RWPE2 (cell line): ENCODE results near the gene BFAR.
"Not testable (repeated sequence)": the region's sequence is repeated elsewhere in the genome, so short reads cannot be mapped to it uniquely, and the experiment has no call there.

Experiments
- ATAC-seq: fragments of 200-7000 bp; cut with Tn5 transposase; 3 replicates; pipeline ENCODE4 v1.9.1; 2021; ENCODE audit warnings: low read depth
- DNase-seq: peaks from one replicate; pipeline ENCODE4 v3.0.0-alpha.2; 2020; ENCODE audit warnings: low spot score
- H3K27ac ChIP-seq: fragments of 450-650 bp; 2 replicates; pipeline ENCODE4 v1.5.1; 2017; ENCODE audit warnings: mild to moderate bottlenecking; ENCODE audit not compliant: poor library complexity, severe bottlenecking
- H3K27me3 ChIP-seq: fragments of 250-450 bp; sonication (Bioruptor Pico); 2 replicates; pipeline ENCODE4 v1.5.1; 2021; ENCODE audit warnings: mild to moderate bottlenecking, moderate library complexity; ENCODE audit not compliant: insufficient read depth, poor library complexity, severe bottlenecking
- H3K36me3 ChIP-seq: fragments of 250-450 bp; sonication (Bioruptor Pico); 2 replicates; pipeline ENCODE4 v1.5.1; 2020; ENCODE audit warnings: low read depth, mild to moderate bottlenecking, moderate library complexity
- H3K4me1 ChIP-seq: fragments of 250-450 bp; sonication (Bioruptor Pico); 2 replicates; pipeline ENCODE4 v1.5.1; 2021; ENCODE audit warnings: mild to moderate bottlenecking, moderate library complexity; ENCODE audit not compliant: insufficient read depth, poor library complexity, severe bottlenecking
- H3K4me3 ChIP-seq: fragments of 250-450 bp; sonication (Bioruptor Pico); 2 replicates; pipeline ENCODE4 v1.5.1; 2021; ENCODE audit warnings: mild to moderate bottlenecking, moderate library complexity; ENCODE audit not compliant: severe bottlenecking
- H3K9me3 ChIP-seq: fragments of 250-450 bp; sonication (Bioruptor Pico); 2 replicates; pipeline ENCODE4 v1.5.1; 2021; ENCODE audit warnings: mild to moderate bottlenecking, moderate library complexity; ENCODE audit not compliant: severe bottlenecking
- TF ChIP-seq, protein P1 (sequence below): fragments of 450-650 bp; IDR thresholded peaks from one replicate; pipeline ENCODE4 v1.5.1; 2017; ENCODE audit warnings: mild to moderate bottlenecking, moderate library complexity; ENCODE audit not compliant: poor library complexity, severe bottlenecking

BFAR gene

DNA sequence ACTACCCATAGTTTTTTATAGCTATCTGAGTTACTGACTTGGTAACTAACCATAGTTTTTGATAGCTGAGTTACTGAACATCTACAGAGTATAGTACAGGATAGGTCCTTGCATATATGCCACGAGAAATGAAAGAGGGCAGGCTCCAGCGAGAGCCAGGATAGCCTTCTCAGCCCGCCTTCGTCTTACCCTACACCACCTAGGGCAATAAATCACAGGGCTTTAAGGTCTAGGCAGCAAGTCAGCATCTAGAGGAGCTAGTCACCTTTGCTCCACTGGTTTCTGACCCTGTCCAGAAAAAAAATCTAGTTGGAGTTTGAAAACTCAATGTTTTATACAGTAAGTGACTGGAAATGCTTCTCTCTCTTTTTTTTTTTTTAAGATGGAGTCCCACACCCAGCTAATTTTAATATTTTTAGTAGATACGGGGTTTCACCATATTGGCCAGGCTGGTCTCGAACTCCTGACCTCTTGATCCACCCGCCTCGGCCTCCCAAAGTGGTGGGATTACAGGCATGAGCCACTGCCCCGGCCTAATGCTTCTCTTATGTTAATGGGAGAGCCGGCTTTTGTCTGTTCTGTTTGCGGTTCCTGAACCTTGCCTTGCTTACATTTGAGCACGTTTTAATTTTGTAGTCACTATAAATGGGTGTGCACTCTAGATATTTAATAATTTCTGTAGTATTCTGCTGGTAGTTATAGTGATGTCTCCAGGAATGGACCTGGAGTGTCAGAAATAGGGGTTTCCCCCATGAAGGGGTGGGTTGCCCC lies 2.8 kb downstream of the BFAR start:
- peaks cover 26% of the 10 kb centered on the region for H3K4me1 ChIP-seq
- H3K27me3 ChIP-seq: no peaks in the 10 kb centered on the region
- peak overlapping the region; percentile 26 for H3K27ac ChIP-seq
- ATAC-seq (no peak), DNase-seq (no peak)
- no peaks in the 10 kb centered on the region for H3K9me3 ChIP-seq
- H3K4me3 ChIP-seq: no peak overlapping the region
- TF ChIP-seq, protein P1, sequence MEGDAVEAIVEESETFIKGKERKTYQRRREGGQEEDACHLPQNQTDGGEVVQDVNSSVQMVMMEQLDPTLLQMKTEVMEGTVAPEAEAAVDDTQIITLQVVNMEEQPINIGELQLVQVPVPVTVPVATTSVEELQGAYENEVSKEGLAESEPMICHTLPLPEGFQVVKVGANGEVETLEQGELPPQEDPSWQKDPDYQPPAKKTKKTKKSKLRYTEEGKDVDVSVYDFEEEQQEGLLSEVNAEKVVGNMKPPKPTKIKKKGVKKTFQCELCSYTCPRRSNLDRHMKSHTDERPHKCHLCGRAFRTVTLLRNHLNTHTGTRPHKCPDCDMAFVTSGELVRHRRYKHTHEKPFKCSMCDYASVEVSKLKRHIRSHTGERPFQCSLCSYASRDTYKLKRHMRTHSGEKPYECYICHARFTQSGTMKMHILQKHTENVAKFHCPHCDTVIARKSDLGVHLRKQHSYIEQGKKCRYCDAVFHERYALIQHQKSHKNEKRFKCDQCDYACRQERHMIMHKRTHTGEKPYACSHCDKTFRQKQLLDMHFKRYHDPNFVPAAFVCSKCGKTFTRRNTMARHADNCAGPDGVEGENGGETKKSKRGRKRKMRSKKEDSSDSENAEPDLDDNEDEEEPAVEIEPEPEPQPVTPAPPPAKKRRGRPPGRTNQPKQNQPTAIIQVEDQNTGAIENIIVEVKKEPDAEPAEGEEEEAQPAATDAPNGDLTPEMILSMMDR: no peak
- H3K36me3 ChIP-seq: peaks cover 48% of the 10 kb centered on the region

DNA sequence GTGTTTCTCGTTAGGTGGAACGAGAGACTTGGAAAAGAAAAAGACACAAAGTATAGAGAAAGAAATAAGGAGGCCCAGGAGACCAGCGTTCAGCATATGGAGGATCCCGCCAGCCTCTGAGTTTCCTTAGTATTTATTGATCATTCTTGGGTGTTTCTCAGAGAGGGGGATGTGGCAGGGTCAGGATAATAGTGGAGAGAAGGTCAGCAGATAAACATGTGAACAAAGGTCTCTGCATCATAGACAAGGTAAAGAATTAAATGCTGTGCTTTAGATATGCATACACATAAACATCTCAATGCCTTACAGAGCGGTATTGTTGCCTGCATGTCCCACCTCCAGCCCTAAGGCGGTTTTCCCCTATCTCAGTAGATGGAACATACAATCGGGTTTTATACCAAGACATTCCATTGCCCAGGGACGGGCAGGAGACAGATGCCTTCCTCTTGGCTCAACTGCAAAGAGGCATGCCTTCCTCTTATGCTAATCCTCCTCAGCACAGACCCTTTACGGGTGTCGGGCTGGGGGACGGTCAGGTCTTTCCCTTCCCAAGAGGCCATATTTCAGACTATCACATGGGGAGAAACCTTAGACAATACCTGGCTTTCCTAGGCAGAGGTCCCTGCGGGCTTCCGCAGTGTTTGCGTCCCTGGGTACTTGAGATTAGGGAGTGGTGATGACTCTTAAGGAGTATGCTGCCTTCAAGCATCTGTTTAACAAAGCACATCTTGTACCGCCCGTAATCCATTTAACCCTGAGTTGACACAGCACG lies 3.6 kb downstream of the BFAR start:
- DNase-seq, H3K4me3 ChIP-seq, H3K9me3 ChIP-seq, ATAC-seq, H3K27me3 ChIP-seq: not testable (repeated sequence)
- peak overlapping the region; percentile 26 for H3K27ac ChIP-seq
- H3K4me1 ChIP-seq: peaks cover 23% of the 10 kb centered on the region
- H3K36me3 ChIP-seq: peaks cover 55% of the 10 kb centered on the region

DNA sequence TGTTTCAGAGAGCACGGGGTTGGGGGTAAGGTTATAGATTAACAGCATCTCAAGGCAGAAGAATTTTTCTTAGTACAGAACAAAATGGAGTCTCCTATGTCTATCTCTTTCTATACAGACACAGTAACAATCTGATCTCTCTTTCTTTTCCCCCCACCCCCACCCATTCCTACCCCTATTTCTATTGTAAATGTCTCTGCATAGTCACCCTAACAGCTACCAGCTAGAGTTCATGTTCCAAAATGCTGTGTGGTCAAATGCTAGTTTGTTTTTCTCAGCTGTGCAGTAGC lies 4.1 kb downstream of the BFAR start:
- not testable (repeated sequence) for ATAC-seq, H3K9me3 ChIP-seq, H3K27me3 ChIP-seq, H3K4me3 ChIP-seq, DNase-seq
- Histone ChIP-seq H3K36me3 (peaks cover 60% of the 10 kb centered on the region), H3K27ac (peak overlapping the region; percentile 26), H3K4me1 (peaks cover 22% of the 10 kb centered on the region)

DNA sequence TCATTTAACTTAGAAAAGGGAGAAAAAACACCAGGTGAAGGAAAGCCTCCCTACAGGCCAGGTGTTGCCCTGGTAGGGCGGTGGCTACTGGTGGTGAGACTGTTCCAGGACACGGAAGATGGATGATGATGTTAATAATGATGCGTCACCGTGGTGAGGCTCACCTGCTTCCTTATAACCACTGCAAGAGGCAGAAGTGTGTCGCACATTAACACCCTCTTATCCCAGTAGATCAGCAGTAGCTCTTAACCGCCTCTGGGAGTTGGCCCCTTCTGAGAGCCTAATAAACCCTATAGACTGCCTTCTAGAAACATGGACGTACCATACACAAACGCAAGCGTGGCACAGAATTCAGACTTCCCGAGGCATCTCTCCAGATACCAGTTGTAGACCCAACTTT lies 7.8 kb downstream of the BFAR start:
- no peak for DNase-seq
- ATAC-seq: no peak
- TF ChIP-seq, protein P1: no peak
- Histone ChIP-seq H3K9me3 (no peaks in the 10 kb centered on the region), H3K4me1 (peaks cover 12% of the 10 kb centered on the region), H3K27me3 (no peaks in the 10 kb centered on the region), H3K36me3 (peaks cover 84% of the 10 kb centered on the region), H3K27ac (no peak overlapping the region), H3K4me3 (no peak overlapping the region)

DNA sequence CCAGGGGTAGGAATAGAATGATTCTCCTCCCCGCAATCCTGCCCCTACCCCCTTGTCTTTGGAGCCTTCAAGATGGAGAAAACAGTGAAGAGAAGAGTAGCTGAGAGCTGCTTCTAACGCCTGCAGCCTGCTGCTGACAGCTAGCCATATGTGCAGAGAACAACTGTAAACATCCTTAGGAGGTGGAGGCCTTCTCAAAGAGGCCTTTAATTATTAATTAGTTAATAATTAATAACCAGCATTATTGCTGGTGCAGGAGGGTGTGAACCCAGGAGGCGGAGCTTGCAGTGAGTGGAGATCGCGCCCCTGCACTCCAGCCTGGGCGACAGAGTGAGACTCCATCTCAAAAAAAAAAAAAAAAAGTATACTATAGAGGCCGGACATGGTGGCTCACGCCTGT lies 8.5 kb downstream of the BFAR start:
- Histone ChIP-seq H3K36me3 (peaks cover 86% of the 10 kb centered on the region), H3K27ac (no peak overlapping the region), H3K4me1 (peaks cover 8% of the 10 kb centered on the region), H3K9me3 (no peaks in the 10 kb centered on the region), H3K27me3 (no peaks in the 10 kb centered on the region), H3K4me3 (no peak overlapping the region)
- TF ChIP-seq, protein P1: no peak
- no peak for DNase-seq
- ATAC-seq: no peak
